Measurements from ENCODE around the gene AAK1. TPM values are rescaled to one million over a fixed set of nuclear protein-coding genes. Genes with fewer than 3 reads are reported as not detected.

Gene AAK1
- total RNA-seq, 1 donor from 2014 or later, result 48.6 TPM

- no peak for DNase-seq (ENCODE audit: extremely low spot score in 2 of 2)
- intact Hi-C loops (cut with DNase I), result no loop called here
- Histone ChIP-seq H3K36me3 (no peaks in the 10 kb centered on the region), H3K4me1 (peaks cover 16% of the 10 kb centered on the region), H3K27me3 (no peaks in the 10 kb centered on the region), H3K27ac (no peak overlapping the region), H3K4me3 (no peak overlapping the region), H3K9me3 (no peaks in the 10 kb centered on the region)
- TF ChIP-seq POLR2AphosphoS5 (IDR thresholded peaks at IDR 0.05; ENCODE audit: insufficient read depth in 1 of 2, low read depth in 1 of 2) (no peak), CTCF (IDR thresholded peaks at IDR 0.05) (no peak), POLR2A (IDR thresholded peaks at IDR 0.05) (no peak)
Observed at GRCh38 chr2:69646714-69647113, 3.2 kb upstream of the AAK1 start.

- H3K9me3 ChIP-seq, result no peaks in the 10 kb centered on the region
- peaks cover 24% of the 10 kb centered on the region for H3K4me1 ChIP-seq
- H3K27me3 ChIP-seq, result no peaks in the 10 kb centered on the region
- no peak for DNase-seq (ENCODE audit: extremely low spot score in 2 of 2)
- H3K4me3 ChIP-seq, result no peak overlapping the region
- intact Hi-C loops (cut with DNase I), result no loop called here
- TF ChIP-seq CTCF (IDR thresholded peaks at IDR 0.05), result no peak
- TF ChIP-seq POLR2A (IDR thresholded peaks at IDR 0.05), result no peak
- no peak for TF ChIP-seq POLR2AphosphoS5 (IDR thresholded peaks at IDR 0.05; ENCODE audit: insufficient read depth in 1 of 2, low read depth in 1 of 2)
- H3K27ac ChIP-seq, result peak overlapping the region; percentile 92
- H3K36me3 ChIP-seq, result no peaks in the 10 kb centered on the region
Observed at GRCh38 chr2:69645921-69646320, 2.4 kb upstream of the AAK1 start.

- Histone ChIP-seq H3K36me3 (no peaks in the 10 kb centered on the region), H3K27ac (peak overlapping the region; percentile 92), H3K4me1 (peaks cover 33% of the 10 kb centered on the region), H3K27me3 (no peaks in the 10 kb centered on the region), H3K9me3 (no peaks in the 10 kb centered on the region), H3K4me3 (peak overlapping the region; percentile 70 to 85)
- DNase-seq (ENCODE audit: extremely low spot score in 2 of 2), result no peak
- intact Hi-C loops (cut with DNase I), result no loop called here
- TF ChIP-seq POLR2A (IDR thresholded peaks at IDR 0.05), result no peak
- no peak for TF ChIP-seq POLR2AphosphoS5 (IDR thresholded peaks at IDR 0.05; ENCODE audit: insufficient read depth in 1 of 2, low read depth in 1 of 2)
- TF ChIP-seq CTCF (IDR thresholded peaks at IDR 0.05), result no peak
Observed at GRCh38 chr2:69645031-69645431, 1.5 kb upstream of the AAK1 start.

GRCh38 chr2:69644506-69644979, 1.0 kb upstream of the AAK1 start:
- no peak for DNase-seq (ENCODE audit: extremely low spot score in 2 of 2)
- H3K27ac ChIP-seq, result peak overlapping the region; percentile 92
- no peaks in the 10 kb centered on the region for H3K36me3 ChIP-seq
- no peaks in the 10 kb centered on the region for H3K9me3 ChIP-seq
- intact Hi-C loops (cut with DNase I), result no loop called here
- peaks cover 38% of the 10 kb centered on the region for H3K4me1 ChIP-seq
- H3K27me3 ChIP-seq, result no peaks in the 10 kb centered on the region
- TF ChIP-seq CTCF (IDR thresholded peaks at IDR 0.05) (no peak), POLR2AphosphoS5 (IDR thresholded peaks at IDR 0.05; ENCODE audit: insufficient read depth in 1 of 2, low read depth in 1 of 2) (no peak), POLR2A (IDR thresholded peaks at IDR 0.05) (no peak)
- H3K4me3 ChIP-seq, result peak overlapping the region; percentile 70 to 85

- peak overlapping the region; percentile 70 to 85 for H3K4me3 ChIP-seq
- intact Hi-C loops (cut with DNase I), result no loop called here
- H3K9me3 ChIP-seq, result no peaks in the 10 kb centered on the region
- peaks cover 44% of the 10 kb centered on the region for H3K4me1 ChIP-seq
- no peaks in the 10 kb centered on the region for H3K27me3 ChIP-seq
- no peak for DNase-seq (ENCODE audit: extremely low spot score in 2 of 2)
- H3K36me3 ChIP-seq, result no peaks in the 10 kb centered on the region
- TF ChIP-seq CTCF (IDR thresholded peaks at IDR 0.05), result no peak
- no peak for TF ChIP-seq POLR2A (IDR thresholded peaks at IDR 0.05)
- TF ChIP-seq POLR2AphosphoS5 (IDR thresholded peaks at IDR 0.05; ENCODE audit: insufficient read depth in 1 of 2, low read depth in 1 of 2), result no peak
- H3K27ac ChIP-seq, result peak overlapping the region; percentile 92
Observed at GRCh38 chr2:69642709-69643601, 584 bp downstream of the AAK1 start.
